Body of pancreas (tissue), 4 donors: ENCODE results near the gene TENM3.

Experiments
- POLR2A ChIP-seq, 3 donors: fragments of 450-650 bp; IDR thresholded peaks; one replicate each; pipeline ENCODE4 v1.6.1; 2016; ENCODE audit warnings: antibody characterized with exemption in 3 of 3, mild to moderate bottlenecking in 2 of 3
- TF ChIP-seq, protein P1 (sequence below), 7 experiments: fragments of 450-650 bp in 4 of 7; fragments of 200-600 bp in 3 of 7; sonication (generic) in 3 of 7; IDR thresholded peaks; one replicate each; pipeline ENCODE4 v1.5.1; 2016 to 2019; ENCODE audit warnings: antibody characterized with exemption in 7 of 7

DNA sequence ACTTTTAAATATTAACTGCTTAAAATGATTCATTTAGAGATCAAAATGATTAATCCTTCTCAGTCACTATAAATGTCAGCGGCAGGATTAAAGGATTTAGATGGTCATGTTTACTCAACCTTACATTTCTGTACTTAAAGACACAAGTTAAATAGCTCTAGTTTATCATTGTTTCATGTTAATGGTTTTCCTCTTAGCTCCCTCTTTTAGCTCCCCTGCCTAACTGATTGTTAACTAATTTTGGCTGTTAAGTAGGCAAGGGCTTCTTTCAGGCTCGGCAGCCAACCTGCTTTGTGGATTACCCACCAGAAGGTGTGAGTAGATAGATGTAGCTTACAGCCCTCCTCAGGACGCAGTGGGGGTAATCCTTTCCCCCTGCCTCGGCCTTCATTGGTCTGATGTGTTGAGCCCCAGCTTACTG lies 96.0 kb downstream of the TENM3 start:
- TF ChIP-seq POLR2A (IDR thresholded peaks at IDR 0.05): no peak
- TF ChIP-seq, protein P1, sequence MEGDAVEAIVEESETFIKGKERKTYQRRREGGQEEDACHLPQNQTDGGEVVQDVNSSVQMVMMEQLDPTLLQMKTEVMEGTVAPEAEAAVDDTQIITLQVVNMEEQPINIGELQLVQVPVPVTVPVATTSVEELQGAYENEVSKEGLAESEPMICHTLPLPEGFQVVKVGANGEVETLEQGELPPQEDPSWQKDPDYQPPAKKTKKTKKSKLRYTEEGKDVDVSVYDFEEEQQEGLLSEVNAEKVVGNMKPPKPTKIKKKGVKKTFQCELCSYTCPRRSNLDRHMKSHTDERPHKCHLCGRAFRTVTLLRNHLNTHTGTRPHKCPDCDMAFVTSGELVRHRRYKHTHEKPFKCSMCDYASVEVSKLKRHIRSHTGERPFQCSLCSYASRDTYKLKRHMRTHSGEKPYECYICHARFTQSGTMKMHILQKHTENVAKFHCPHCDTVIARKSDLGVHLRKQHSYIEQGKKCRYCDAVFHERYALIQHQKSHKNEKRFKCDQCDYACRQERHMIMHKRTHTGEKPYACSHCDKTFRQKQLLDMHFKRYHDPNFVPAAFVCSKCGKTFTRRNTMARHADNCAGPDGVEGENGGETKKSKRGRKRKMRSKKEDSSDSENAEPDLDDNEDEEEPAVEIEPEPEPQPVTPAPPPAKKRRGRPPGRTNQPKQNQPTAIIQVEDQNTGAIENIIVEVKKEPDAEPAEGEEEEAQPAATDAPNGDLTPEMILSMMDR (IDR thresholded peaks at IDR 0.05): no peak
